GM18517 (cell line): ENCODE measurements around the gene USP5.

Source experiments
- ATAC-seq: cut with Tn5 transposase; IDR thresholded peaks from one replicate; pipeline ENCODE4 v1.9.1; 2021; ENCODE audit warnings: mild to moderate bottlenecking, moderate library complexity; ENCODE audit not compliant: unreplicated experiment

Gene USP5

DNA sequence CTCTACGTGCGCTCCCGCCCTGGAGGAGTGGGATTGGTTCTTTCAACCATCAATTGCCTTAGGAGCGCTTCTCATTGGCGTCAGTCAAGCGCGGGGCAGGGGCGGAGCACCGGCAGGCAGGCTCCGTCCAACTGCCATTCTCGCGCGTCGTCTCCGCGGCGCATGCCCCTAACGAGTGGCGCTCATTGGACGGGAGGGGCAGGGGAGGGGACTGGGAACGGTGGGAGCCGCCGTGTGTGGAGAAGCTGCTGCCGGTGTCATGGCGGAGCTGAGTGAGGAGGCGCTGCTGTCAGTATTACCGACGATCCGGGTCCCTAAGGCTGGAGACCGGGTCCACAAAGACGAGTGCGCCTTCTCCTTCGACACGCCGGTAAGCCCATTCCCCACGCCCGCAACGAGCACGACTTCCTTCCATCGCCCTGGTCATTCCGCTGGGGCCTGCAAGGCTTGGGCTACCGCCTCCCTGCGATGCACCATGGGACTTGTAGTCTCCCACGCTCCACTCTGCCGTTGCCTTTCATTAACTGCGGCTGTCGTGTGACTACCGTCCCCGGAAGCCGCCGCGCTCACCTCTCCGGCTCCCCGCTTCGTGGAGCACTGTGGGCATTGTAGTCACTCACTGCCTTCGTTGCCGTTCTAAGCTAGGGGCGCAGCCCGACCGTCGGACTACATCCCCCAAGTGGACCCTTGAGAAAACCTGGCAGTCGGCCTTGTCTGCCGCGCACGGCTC, at the start of gene USP5:
TSS of gene USP5 (plus strand) at position 230 of the 730 bp plus-strand sequence. CDS start at position 260, 30 bp downstream.
- peak; percentile 71 for ATAC-seq

- no peak for ATAC-seq
Measured at GRCh38 chr12:6807170-6807569, 44.8 kb upstream of the USP5 start.

GRCh38 chr12:6809056-6809455, 42.9 kb upstream of the USP5 start:
- no peak for ATAC-seq

DNA sequence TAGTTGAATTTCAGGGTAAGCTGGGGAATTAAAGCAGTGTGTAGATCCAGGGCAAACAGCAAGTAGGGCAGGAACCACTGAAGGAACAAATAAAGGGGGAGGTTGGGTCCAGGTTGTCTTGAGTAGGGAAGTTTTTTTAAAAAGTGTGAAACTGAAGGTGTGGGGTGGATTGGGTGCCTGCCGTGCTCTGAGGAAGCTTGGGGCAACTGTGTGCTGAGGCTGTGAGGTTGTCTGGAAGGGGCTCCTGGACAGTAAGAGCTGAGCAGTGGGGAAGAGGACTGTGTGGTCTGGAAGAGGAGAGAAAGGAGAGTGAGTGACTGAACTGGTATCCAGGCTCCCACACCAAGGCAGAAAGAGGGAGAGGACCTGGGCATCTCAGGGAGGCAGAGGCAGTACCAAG, 41.2 kb upstream of the USP5 start:
- ATAC-seq, result no peak

- ATAC-seq, result no peak
Measured at GRCh38 chr12:6813363-6813762, 38.6 kb upstream of the USP5 start.

DNA sequence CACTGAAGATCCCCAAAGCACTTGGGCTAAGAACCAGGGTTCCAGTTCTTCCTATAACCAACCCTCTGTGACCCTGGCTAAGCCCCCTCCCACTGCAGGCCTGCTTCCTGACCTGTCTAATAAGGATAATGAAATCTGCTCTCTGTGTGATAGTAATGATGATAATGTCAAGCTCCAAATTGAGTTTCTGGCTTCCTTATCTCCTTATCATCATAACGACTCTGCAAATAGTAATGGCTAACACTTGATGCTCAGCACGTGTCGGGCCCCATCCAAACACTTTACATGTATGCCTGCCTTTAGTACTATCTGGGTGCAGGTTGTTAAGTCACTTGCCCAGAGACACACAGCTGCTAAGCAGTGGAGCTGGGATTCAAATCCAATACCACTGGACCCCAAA, 35.4 kb upstream of the USP5 start:
- no peak for ATAC-seq

GRCh38 chr12:6817098-6817497, 34.9 kb upstream of the USP5 start:
- no peak for ATAC-seq

DNA sequence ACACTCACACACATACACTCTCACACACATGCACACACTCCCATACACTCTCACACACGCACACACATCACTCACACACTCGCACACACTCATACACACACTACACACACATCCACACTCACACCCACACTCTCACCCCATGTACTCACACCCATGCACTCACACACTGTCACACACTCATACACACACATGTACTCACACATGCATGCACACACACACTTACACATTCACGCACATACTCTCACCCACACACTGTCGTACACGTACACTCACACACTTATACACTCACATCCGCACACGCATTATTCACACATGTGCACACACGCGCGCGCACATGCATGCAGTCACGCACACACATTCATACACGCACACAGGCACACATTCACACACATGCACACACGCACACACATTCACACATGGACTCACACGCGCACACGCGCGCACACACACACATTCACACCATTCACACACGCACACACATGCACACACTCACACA, 34.2 kb upstream of the USP5 start:
- ATAC-seq, result no peak

GRCh38 chr12:6818222-6818621, 33.7 kb upstream of the USP5 start:
- no peak for ATAC-seq

- no peak for ATAC-seq
Measured at GRCh38 chr12:6818645-6819044, 33.3 kb upstream of the USP5 start.

- no peak for ATAC-seq
Measured at GRCh38 chr12:6819106-6820030, 32.6 kb upstream of the USP5 start.

- ATAC-seq, result no peak
Measured at GRCh38 chr12:6820166-6820565, 31.8 kb upstream of the USP5 start.

DNA sequence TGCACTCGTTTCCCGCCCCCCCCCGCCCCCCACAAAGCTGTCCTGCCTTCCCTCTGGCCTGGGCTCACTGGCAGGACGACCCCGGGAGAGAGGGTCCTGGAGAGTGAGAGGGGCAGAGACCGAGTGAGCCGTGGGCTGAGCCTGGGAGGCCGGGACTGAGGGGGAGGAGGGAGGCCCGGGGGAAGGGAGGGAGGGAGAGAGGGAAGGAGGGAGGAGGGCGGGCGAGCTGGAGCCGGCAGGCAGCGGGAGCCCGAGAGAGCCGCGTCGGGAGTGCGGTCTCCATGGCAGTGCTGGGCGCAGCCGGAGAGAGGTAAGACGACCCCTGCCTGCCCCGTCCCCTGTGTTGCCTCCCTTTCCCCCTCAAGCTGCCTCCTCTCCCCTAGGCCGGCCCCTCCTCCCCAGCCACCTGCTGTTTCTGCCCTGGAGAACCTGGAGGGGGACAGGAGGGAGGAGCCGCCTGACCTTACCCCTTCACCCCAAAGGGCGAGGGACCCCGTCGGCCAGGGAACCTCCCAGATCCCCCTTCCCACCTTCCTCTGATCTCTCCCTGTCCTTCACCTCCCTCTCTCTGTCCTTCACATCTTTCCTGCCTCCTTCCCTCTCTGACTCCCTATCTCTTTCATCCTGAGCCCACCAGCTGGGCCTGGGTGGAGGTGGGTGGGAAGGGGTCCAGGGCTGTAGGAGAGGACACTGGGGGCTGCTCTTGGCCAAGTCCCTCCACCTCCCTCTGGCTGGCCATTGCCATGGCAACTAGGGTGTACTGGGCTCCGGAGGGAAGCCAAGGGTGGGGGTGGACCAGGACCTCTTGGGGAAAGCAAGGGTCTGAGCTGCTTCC, 30.1 kb upstream of the USP5 start, which contains the start of gene GPR162:
TSS of gene GPR162 (plus strand) at position 231 of the 835 bp plus-strand sequence. CDS start 2,078 bp downstream, outside the sequence.
- no peak for ATAC-seq

DNA sequence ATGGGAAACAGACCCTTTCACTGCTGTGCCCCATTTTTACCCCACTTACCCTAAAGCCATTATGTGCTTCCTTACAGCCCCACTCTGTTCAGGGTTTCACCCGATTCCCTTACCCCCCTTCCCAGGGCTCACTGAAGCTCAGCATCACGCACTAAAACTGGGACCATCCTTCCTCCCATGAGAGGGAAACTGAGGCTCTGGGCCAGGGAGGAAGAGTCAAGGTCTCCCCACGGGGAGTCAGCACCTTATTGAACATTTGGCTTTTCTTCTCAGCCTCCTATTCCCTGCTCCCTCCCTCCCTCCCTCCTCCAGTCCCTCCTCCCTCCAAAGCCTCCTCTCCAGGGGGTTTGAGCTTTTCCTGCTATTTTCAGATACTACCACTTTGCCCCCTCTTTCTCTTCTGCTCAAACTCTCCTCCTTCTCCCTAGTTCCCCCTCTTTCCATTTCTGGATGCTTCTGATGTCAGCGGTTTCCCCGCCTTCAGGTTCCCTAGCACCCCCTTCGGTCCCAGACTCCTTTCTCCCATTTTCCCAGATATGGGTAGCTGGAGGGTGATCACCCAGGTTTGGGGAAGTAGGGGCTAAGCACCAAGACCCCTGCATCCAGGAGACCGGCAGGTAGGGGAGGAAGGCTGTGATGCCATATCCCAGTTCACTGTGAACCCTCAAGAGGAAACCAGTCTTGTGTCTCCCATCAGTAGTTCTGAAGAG, 29.4 kb upstream of the USP5 start:
- ATAC-seq, result no peak

- no peak for ATAC-seq
Measured at GRCh38 chr12:6823182-6824084, 28.5 kb upstream of the USP5 start.

DNA sequence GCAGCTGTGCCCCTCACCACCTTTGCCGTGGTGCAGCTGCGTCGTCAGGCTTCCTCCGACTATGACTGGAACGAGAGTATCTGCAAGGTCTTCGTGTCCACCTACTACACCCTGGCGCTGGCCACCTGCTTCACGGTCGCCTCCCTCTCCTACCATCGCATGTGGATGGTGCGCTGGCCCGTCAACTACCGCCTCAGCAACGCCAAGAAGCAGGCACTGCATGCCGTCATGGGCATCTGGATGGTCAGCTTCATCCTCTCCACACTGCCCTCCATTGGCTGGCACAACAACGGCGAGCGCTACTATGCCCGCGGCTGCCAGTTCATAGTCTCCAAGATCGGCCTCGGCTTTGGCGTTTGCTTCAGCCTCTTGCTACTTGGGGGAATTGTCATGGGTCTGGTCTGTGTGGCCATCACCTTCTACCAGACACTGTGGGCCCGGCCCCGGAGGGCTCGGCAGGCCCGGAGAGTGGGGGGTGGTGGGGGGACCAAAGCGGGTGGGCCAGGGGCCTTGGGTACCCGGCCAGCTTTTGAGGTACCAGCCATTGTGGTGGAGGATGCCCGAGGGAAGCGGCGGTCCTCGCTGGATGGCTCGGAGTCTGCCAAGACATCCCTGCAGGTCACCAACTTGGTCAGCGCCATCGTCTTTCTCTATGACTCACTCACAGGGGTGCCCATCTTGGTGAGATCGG, 27.7 kb upstream of the USP5 start:
- ATAC-seq, result no peak

- no peak for ATAC-seq
Measured at GRCh38 chr12:6824901-6825381, 27.0 kb upstream of the USP5 start.

DNA sequence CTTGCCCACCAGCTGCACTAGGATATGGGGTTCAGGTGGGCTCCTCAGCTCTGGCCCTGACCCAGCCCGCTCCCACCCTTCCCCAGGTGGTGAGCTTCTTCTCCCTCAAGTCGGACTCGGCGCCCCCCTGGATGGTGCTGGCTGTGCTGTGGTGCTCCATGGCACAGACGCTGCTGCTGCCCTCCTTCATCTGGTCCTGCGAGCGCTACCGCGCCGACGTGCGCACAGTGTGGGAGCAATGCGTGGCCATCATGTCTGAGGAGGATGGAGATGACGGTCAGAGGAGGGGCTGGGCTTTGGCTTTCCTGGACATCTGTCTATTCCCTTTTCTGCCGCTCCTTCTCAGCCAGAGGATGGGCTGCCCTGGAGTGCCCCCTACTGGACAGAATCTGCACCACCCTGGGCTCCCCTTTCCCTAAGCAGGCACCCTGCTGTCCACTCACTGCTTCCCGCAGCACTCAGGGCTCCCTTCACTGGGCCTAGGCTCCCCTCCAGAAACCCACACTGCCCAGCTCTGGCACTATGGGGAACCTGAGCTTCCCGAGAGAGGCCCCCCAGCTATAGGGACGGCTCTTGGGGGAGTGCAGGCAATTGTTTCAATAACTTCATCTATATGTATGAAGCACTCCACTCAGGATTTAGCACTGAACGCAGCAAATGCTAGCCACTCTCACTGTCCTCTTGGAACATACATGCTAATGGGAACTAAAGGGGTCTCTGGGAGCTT, 26.4 kb upstream of the USP5 start:
- no peak for ATAC-seq
